SK-MEL-5 (cell line): ENCODE measurements around the gene LRBA. TPM values are rescaled to one million over a fixed set of nuclear protein-coding genes. Genes with fewer than 3 reads are reported as not detected.
"Not testable (repeated sequence)": the region's sequence is repeated elsewhere in the genome, so short reads cannot be mapped to it uniquely, and the experiment has no call there.

Experiments used
- DNase-seq: peaks from one replicate; pipeline ENCODE4 v3.0.0-alpha.2; 2016; ENCODE audit warnings: low read depth, low spot score
- in situ Hi-C: cut with HindIII; loops from 2 replicates; pipeline ENCODE4 v1.10.0; 2016; ENCODE audit warnings: low sequenced_read_pairs, high pct_unique_total_duplicates, low pct_unique_long_range_greater_than_20kb
- total RNA-seq: library from RNA; depleted of rRNA; stranded (reverse); fragments of >200 nt; shearing (Covaris generic); gene quantifications from 2 replicates; pipeline ENCODE4 v1.2.3, GENCODE V29; 2014

LRBA gene
- total RNA-seq, 1 experiment from 2014 or later: 31.0 TPM

GRCh38 chr4:150957981-150958380 lies 57.1 kb downstream of the LRBA start:
- in situ Hi-C loops: not testable (repeated sequence)

GRCh38 chr4:150957095-150957494 lies 58.0 kb downstream of the LRBA start:
- DNase-seq, in situ Hi-C loops: not testable (repeated sequence)

More at GRCh38 chr4:150957981-150958380, 57.1 kb downstream of the LRBA start:
- not testable (repeated sequence) for DNase-seq

GRCh38 chr4:150953916-150954315 lies 61.2 kb downstream of the LRBA start:
- DNase-seq, in situ Hi-C loops: not testable (repeated sequence)

- in situ Hi-C loops: no loop called here
- no peak for DNase-seq
Measured at GRCh38 chr4:150952167-150952845, 62.8 kb downstream of the LRBA start.

- in situ Hi-C loops: no loop called here
- no peak for DNase-seq
Measured at GRCh38 chr4:150950657-150951288, 64.3 kb downstream of the LRBA start.

GRCh38 chr4:150949943-150950342 lies 65.1 kb downstream of the LRBA start:
- no peak for DNase-seq
- in situ Hi-C loops: no loop called here

- in situ Hi-C loops: no loop called here
Measured at GRCh38 chr4:150949342-150949741, 65.7 kb downstream of the LRBA start.

GRCh38 chr4:150948710-150949109 lies 66.4 kb downstream of the LRBA start:
- in situ Hi-C loops: no loop called here

More at GRCh38 chr4:150949342-150949741, 65.7 kb downstream of the LRBA start:
- no peak for DNase-seq

GRCh38 chr4:150948074-150948473 lies 67.0 kb downstream of the LRBA start:
- in situ Hi-C loops: no loop called here

More at GRCh38 chr4:150948710-150949109, 66.4 kb downstream of the LRBA start:
- DNase-seq: no peak

GRCh38 chr4:150944660-150945059 lies 70.4 kb downstream of the LRBA start:
- in situ Hi-C loops: no loop called here

More at GRCh38 chr4:150948074-150948473, 67.0 kb downstream of the LRBA start:
- DNase-seq: no peak

GRCh38 chr4:150943818-150944217 lies 71.3 kb downstream of the LRBA start:
- in situ Hi-C loops: no loop called here
- peak; percentile 55 for DNase-seq

More at GRCh38 chr4:150944660-150945059, 70.4 kb downstream of the LRBA start:
- peak; percentile 88 for DNase-seq

GRCh38 chr4:150943126-150943525 lies 72.0 kb downstream of the LRBA start:
- in situ Hi-C loops: no loop called here
- DNase-seq: no peak

- in situ Hi-C loops: no loop called here
Measured at GRCh38 chr4:150942539-150942938, 72.5 kb downstream of the LRBA start.

GRCh38 chr4:150940123-150940522 lies 75.0 kb downstream of the LRBA start:
- no peak for DNase-seq
- in situ Hi-C loops: no loop called here

More at GRCh38 chr4:150942539-150942938, 72.5 kb downstream of the LRBA start:
- DNase-seq: no peak

GRCh38 chr4:150939530-150939929 lies 75.6 kb downstream of the LRBA start:
- in situ Hi-C loops: no loop called here
- no peak for DNase-seq

GRCh38 chr4:150938873-150939499 lies 76.1 kb downstream of the LRBA start:
- DNase-seq: no peak
- in situ Hi-C loops: no loop called here

- no peak for DNase-seq
- in situ Hi-C loops: no loop called here
Measured at GRCh38 chr4:150938417-150938816, 76.7 kb downstream of the LRBA start.

GRCh38 chr4:150934022-150934421 lies 81.1 kb downstream of the LRBA start:
- DNase-seq: no peak
- in situ Hi-C loops: no loop called here
